B cell (primary cell): ENCODE measurements around the gene GLIS1.

ENCODE experiments used
- CTCF ChIP-seq: fragments of 200-600 bp; IDR thresholded peaks from one replicate; pipeline ENCODE4 v1.8.0; 2022; ENCODE audit warnings: antibody characterized with exemption, mild to moderate bottlenecking
- EZH2 ChIP-seq: IDR thresholded peaks from 2 replicates; pipeline ENCODE4 v1.6.1; 2012; ENCODE audit warnings: borderline replicate concordance, low read depth, mild to moderate bottlenecking, moderate library complexity, low read length; ENCODE audit not compliant: insufficient read depth, poor library complexity, severe bottlenecking

DNA sequence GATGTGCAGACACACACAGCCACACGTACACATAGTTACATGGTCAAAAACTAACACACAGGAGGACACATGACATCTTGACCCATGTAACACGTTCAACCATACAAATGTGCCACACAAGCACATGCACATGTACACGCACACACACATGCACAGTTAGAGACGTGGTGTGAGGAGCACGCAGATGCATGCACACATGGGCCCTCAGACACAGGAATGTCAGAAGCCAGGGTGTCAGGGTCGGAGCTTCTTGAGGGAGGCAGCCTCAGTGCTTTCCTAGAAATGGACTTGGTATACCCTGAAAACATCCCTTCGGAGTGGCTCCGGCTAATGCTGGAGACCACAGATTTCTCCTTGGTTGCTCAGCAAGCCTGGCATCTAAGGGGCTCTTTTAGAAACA is 165.4 kb downstream of the GLIS1 start:
- no peak for TF ChIP-seq CTCF
- TF ChIP-seq EZH2 = no peak
